ENCODE data around the gene GPR25.

GPR25 gene

GRCh38 chr1:200849430-200849829, 23.4 kb upstream of the GPR25 start:
- Histone ChIP-seq H4K20me1 (no peaks in the 10 kb centered on the region), H3K4me3 (no peak overlapping the region), H3K9ac (no peak overlapping the region), H3K27me3 (no peaks in the 10 kb centered on the region), H3K36me3 (peaks cover 42 to 97% (median 69%) of the 10 kb centered on the region in 11 experiments), H3K4me1 (peaks cover 0 to 6% (median 0%) of the 10 kb centered on the region in 10 experiments; a peak in 2 of 20 replicates), H3K27ac (no peak overlapping the region), H3K9me3 (replicated peaks in 1 of 11) (no peaks in the 10 kb centered on the region), H3K4me2 (no peak overlapping the region)
- no peak for TF ChIP-seq Cebpa-rat (IDR thresholded peaks at IDR 0.05)

DNA sequence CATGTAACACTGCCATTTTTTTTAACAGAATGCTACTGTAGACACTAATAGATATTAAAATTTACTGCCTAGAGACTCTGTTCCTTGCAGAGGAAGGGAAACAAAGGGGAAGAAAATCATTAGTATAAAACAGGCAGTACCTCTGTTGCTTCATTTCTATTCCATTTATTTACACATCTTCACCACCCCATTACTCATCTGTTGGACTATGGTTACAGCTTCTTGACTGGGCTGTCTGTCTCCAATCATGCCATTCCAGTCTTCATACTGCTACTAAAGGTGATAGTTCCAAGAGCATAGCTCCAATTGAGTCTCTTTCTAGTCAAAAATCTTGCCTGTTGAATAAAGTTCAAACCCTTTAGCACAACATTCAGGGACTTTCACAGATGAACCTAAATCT, 22.2 kb upstream of the GPR25 start:
- no peak for TF ChIP-seq Cebpa-rat (IDR thresholded peaks at IDR 0.05)
- Histone ChIP-seq H3K27ac (no peak overlapping the region), H3K9me3 (replicated peaks in 1 of 11) (no peaks in the 10 kb centered on the region), H3K4me3 (no peak overlapping the region), H3K36me3 (peaks cover 43 to 99% (median 65%) of the 10 kb centered on the region in 11 experiments), H3K4me1 (peaks cover 0 to 6% (median 0%) of the 10 kb centered on the region in 10 experiments; a peak in 2 of 20 replicates), H4K20me1 (no peaks in the 10 kb centered on the region), H3K27me3 (no peaks in the 10 kb centered on the region), H3K4me2 (no peak overlapping the region), H3K9ac (no peak overlapping the region)

DNA sequence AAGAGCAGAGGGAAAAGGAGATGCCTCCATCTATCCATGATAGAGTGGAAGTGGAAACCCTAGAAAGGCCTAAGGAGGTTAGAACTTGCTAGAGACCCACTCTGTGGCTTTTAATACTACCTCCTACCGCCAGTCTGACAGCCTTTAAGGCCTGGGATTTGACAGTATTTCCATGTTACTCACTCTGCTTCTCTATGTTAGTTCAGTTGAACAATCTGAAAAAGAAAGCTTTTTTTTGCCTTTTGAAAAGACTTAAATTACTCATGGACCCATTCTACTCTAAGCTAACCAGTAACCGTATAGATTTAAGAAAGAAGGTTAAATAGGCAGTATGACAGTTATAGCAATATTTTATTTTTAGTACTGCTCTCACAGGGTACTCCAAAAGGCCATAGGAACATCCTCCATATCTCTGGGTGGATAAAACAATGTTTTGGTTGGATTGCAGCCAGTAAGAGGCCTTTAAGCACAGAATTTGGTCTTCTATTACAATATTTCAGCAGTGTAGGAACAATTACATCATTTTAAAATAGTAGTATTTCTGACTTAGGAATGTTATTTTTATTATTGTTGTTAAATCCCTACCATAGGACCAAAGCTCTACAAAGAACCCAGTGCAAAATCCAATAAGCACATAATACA, 15.9 kb upstream of the GPR25 start:
- TF ChIP-seq Cebpa-rat (IDR thresholded peaks at IDR 0.05), result no peak
- peaks cover 0 to 13% (median 0%) of the 10 kb centered on the region in 10 experiments; a peak in 3 of 20 replicates for H3K4me1 ChIP-seq
- no peak overlapping the region for H3K4me2 ChIP-seq
- no peaks in the 10 kb centered on the region for H3K27me3 ChIP-seq
- H3K36me3 ChIP-seq, result peaks cover 26 to 85% (median 41%) of the 10 kb centered on the region in 11 experiments
- no peaks in the 10 kb centered on the region for H3K9me3 ChIP-seq (replicated peaks in 1 of 11)
- H4K20me1 ChIP-seq, result no peaks in the 10 kb centered on the region
- H3K4me3 ChIP-seq, result no peak overlapping the region
- H3K9ac ChIP-seq, result no peak overlapping the region
- H3K27ac ChIP-seq, result no peak overlapping the region

- Histone ChIP-seq H4K20me1 (no peaks in the 10 kb centered on the region), H3K27me3 (no peaks in the 10 kb centered on the region), H3K4me2 (peak overlapping the region in 1 of 11 experiments; percentile 18; a peak in 1 of 22 replicates), H3K9ac (no peak overlapping the region), H3K9me3 (replicated peaks in 1 of 11) (no peaks in the 10 kb centered on the region), H3K27ac (no peak overlapping the region), H3K4me3 (no peak overlapping the region), H3K36me3 (peaks cover 26 to 83% (median 43%) of the 10 kb centered on the region in 11 experiments), H3K4me1 (peaks cover 0 to 13% (median 0%) of the 10 kb centered on the region in 10 experiments; a peak in 3 of 20 replicates)
- TF ChIP-seq Cebpa-rat (IDR thresholded peaks at IDR 0.05), result no peak
Measured at GRCh38 chr1:200857804-200858203, 15.0 kb upstream of the GPR25 start.

GRCh38 chr1:200861937-200862647, 10.7 kb upstream of the GPR25 start:
- Histone ChIP-seq H3K36me3 (peaks cover 8 to 57% (median 26%) of the 10 kb centered on the region in 11 experiments; a peak in 20 of 22 replicates), H3K27me3 (no peaks in the 10 kb centered on the region), H4K20me1 (no peaks in the 10 kb centered on the region), H3K9me3 (replicated peaks in 1 of 11) (no peaks in the 10 kb centered on the region), H3K27ac (no peak overlapping the region), H3K9ac (no peak overlapping the region), H3K4me2 (no peak overlapping the region), H3K4me3 (no peak overlapping the region), H3K4me1 (peaks cover 0 to 37% (median 21%) of the 10 kb centered on the region in 10 experiments; a peak in 14 of 20 replicates)
- TF ChIP-seq Cebpa-rat (IDR thresholded peaks at IDR 0.05), result no peak

DNA sequence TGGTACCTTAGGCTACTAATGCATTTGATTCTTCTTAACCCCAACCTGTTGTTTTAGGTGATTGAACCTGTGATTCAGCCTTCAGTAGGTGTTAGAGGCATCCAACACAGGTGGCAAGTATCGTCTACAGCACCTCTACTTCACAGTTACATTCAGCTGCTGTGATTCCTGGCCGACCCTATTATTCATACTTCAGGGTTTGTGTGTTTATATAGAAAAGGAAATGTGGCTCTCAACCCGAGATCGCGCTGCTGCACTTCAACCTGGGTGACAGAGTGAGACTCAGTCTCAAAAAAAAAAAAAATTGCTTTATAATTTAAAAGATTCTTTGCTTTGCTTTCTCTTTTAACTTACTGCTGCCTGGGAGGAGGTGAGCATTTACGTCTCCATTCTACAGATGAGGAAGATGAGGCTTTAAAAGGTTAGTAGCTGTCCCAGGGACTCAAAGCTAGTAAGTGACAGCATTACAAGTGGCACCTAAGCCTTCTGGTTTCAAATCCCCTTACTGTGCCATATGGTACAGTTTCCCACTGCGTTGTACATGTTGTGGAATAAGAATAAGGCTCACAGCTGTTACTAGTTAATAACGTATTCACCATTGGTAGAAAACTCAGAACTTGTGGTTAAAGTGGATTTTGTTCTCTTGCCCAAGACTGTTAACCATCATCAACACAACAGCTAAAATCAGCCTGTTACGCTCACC, 9.9 kb upstream of the GPR25 start:
- no peak overlapping the region for H3K4me2 ChIP-seq
- no peaks in the 10 kb centered on the region for H4K20me1 ChIP-seq
- peaks cover 0 to 33% (median 21%) of the 10 kb centered on the region in 10 experiments; a peak in 14 of 20 replicates for H3K4me1 ChIP-seq
- H3K27ac ChIP-seq, result no peak overlapping the region
- H3K27me3 ChIP-seq, result no peaks in the 10 kb centered on the region
- H3K4me3 ChIP-seq, result no peak overlapping the region
- TF ChIP-seq Cebpa-rat (IDR thresholded peaks at IDR 0.05), result no peak
- peaks cover 6 to 50% (median 18%) of the 10 kb centered on the region in 11 experiments; a peak in 19 of 22 replicates for H3K36me3 ChIP-seq
- no peak overlapping the region for H3K9ac ChIP-seq
- H3K9me3 ChIP-seq (replicated peaks in 1 of 11), result no peaks in the 10 kb centered on the region

DNA sequence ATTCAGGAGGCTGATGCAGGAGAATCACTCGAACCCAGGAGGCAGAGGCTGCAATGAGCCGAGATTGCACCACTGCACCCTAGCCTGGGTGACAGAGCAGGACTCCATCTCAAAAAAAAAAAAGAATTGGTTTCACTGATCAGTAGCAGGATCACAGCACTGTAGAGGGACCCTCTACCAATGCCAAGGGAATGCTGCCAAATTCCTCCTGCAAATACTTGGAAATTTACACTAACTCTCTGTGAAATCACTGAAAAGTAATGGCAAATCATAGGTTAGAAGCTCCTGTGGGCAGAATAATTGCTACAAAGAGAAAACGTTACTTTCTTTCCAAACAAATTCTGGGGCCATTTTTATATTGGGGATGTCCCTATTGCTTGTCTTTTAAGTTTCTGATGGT, 6.7 kb upstream of the GPR25 start:
- no peaks in the 10 kb centered on the region for H4K20me1 ChIP-seq
- H3K27ac ChIP-seq, result no peak overlapping the region
- H3K9me3 ChIP-seq (replicated peaks in 1 of 11), result no peaks in the 10 kb centered on the region
- no peak overlapping the region for H3K4me3 ChIP-seq
- H3K36me3 ChIP-seq, result peaks cover 6 to 27% (median 15%) of the 10 kb centered on the region in 11 experiments; a peak in 16 of 22 replicates
- no peaks in the 10 kb centered on the region for H3K27me3 ChIP-seq
- no peak for TF ChIP-seq Cebpa-rat (IDR thresholded peaks at IDR 0.05)
- H3K4me1 ChIP-seq, result peaks cover 18 to 55% (median 43%) of the 10 kb centered on the region in 10 experiments
- H3K4me2 ChIP-seq, result peak overlapping the region in 7 of 11 experiments; percentile 17 to 35 (median 30); a peak in 6 of 22 replicates
- H3K9ac ChIP-seq, result no peak overlapping the region

- Histone ChIP-seq H3K4me1 (peaks cover 18 to 59% (median 47%) of the 10 kb centered on the region in 10 experiments), H3K27me3 (no peaks in the 10 kb centered on the region), H3K9me3 (replicated peaks in 1 of 11) (no peaks in the 10 kb centered on the region), H3K4me3 (no peak overlapping the region), H3K9ac (no peak overlapping the region), H3K4me2 (peak overlapping the region in 7 of 11 experiments; percentile 17 to 46 (median 34); a peak in 6 of 22 replicates), H4K20me1 (no peaks in the 10 kb centered on the region), H3K27ac (no peak overlapping the region), H3K36me3 (peaks cover 6 to 25% (median 15%) of the 10 kb centered on the region in 11 experiments; a peak in 16 of 22 replicates)
- TF ChIP-seq Cebpa-rat (IDR thresholded peaks at IDR 0.05), result no peak
Measured at GRCh38 chr1:200866521-200866920, 6.3 kb upstream of the GPR25 start.
